ENCODE measurements around the gene SWT1.
"Not testable (repeated sequence)": the region's sequence is repeated elsewhere in the genome, so short reads cannot be mapped to it uniquely, and the experiment has no call there.

Gene SWT1

DNA sequence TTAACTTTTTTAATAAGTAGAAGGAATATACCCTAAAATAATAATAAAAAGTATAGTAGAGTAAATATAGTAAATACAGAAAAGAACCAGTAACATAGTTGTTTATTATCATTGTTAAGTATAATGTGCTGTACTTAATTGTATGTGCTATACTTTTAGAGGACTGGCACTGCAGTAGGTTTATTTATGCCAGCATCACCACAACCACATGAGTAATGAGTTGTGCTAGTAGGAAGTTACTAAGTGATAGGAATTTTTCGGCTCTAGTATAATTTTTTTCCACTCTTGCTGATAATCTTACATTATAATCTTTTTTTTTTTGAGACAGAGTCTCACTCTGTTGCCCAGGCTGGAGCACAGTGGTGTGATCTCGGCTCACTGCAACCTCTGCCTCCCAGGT, 88.5 kb downstream of the SWT1 start:
- FAIRE-seq (no peak), DNase-seq (ENCODE audit: low spot score) (no peak)

DNA sequence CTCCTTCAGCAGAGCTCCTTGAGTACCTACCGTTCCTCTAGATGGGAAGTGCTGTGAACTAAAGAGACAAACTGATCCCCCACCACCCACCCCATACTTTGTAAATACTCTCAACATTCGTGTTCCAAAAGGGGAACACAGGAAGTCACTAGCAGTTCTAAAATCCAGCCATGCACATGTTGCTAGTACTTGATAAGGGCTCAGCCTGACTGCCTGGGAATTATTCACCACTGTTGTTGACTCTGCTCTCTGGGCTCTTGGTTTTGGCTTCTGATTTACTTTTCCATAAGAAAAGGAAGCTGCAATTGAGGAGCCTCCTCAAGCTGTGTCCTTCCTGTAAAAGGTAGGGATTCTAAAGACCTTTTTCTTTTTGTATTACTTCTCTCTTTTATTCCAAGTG, 92.6 kb downstream of the SWT1 start:
- FAIRE-seq: no peak
- no peak for DNase-seq (ENCODE audit: low spot score)

GRCh38 chr1:185250063-185250462, 93.1 kb downstream of the SWT1 start:
- DNase-seq (ENCODE audit: low spot score) (no peak), FAIRE-seq (no peak)

DNA sequence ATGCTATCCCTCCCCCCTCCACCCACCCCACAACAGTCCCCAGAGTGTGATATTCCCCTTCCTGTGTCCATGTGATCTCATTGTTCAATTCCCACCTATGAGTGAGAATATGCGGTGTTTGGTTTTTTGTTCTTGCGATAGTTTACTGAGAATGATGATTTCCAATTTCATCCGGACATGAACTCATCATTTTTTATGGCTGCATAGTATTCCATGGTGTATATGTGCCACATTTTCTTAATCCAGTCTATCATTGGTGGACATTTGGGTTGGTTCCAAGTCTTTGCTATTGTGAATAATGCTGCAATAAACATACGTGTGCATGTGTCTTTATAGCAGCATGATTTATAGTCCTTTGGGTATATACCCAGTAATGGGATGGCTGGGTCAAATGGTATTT, 95.0 kb downstream of the SWT1 start:
- DNase-seq (ENCODE audit: low spot score); FAIRE-seq: not testable (repeated sequence)

DNA sequence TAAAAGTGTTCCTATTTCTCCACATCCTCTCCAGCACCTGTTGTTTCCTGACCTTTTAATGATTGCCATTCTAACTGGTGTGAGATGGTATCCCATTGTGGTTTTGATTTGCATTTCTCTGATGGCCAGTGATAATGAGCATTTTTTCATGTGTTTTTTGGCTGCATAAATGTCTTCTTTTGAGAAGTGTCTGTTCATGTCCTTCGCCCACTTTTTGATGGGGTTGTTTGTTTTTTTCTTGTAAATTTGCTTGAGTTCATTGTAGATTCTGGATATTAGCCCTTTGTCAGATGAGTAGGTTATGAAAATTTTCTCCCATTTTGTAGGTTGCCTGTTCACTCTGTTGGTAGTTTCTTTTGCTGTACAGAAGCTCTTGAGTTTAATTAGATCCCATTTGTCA, 95.4 kb downstream of the SWT1 start:
- not testable (repeated sequence) for FAIRE-seq; DNase-seq (ENCODE audit: low spot score)

DNA sequence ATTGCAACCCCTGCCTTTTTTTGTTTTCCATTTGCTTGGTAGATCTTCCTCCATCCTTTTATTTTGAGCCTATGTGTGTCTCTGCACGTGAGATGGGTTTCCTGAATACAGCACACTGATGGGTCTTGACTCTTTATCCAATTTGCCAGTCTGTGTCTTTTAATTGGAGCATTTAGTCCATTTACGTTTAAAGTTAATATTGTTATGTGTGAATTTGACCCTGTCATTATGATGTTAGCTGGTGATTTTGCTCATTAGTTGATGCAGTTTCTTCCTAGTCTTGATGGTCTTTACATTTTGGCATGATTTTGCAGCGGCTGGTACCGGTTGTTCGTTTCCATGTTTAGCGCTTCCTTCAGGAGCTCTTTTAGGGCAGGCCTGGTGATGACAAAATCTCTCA, 98.6 kb downstream of the SWT1 start:
- not testable (repeated sequence) for FAIRE-seq; DNase-seq (ENCODE audit: low spot score)

DNA sequence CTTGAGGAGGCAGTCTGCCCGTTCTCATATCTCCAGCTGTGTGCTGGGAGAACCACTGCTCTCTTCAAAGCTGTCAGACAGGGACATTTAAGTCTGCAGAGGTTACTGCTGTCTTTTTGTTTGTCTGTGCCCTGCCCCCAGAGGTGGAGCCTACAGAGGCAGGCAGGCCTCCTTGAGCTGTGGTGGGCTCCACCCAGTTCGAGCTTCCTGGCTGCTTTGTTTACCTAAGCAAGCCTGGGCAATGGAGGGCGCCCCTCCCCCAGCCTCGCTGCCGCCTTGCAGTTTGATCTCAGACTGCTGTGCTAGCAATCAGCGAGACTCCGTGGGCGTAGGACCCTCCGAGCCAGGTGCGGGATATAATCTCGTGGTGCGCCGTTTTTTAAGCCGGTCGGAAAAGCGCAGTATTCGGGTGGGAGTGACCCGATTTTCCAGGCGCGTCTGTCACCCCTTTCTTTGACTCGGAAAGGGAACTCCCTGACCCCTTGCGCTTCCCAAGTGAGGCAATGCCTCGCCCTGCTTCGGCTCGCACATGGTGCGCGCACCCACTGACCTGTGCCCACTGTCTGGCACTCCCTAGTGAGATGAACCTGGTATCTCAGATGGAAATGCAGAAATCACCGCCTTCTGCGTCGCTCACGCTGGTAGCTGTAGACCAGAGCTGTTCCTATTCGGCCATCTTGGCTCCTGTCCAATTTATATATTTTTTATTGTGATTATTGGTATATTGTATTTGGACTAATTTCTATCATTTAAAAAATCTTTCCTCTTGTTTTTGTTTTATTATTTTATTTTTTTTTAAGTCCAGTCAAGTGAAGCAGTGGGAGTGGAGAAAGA, 100.4 kb downstream of the SWT1 start:
- DNase-seq (ENCODE audit: low spot score); FAIRE-seq: not testable (repeated sequence)

- peak; percentile 11 for DNase-seq (ENCODE audit: low spot score)
Measured at GRCh38 chr1:185257950-185258208, 100.9 kb downstream of the SWT1 start.

DNA sequence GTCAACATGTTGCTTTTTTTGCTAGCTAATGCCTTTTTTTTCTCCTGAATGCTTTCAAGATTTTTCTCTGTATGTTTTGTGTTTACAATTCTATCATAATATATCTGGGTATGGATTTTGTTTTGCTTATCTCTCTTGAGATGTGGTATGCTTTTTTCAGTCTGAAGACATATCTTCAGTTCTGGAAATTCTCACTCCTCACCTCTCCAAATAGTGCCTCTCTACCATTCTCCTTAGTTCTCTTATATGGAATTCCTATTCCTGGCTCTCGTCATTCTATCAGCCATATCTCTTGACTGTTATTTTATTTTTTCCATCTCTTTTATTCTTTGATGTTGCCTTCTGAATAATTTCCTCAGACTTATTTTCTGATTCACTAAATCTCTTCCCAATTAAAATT, 101.7 kb downstream of the SWT1 start:
- FAIRE-seq (no peak), DNase-seq (ENCODE audit: low spot score) (no peak)

More at GRCh38 chr1:185257950-185258208, 100.9 kb downstream of the SWT1 start:
- FAIRE-seq: no peak

DNA sequence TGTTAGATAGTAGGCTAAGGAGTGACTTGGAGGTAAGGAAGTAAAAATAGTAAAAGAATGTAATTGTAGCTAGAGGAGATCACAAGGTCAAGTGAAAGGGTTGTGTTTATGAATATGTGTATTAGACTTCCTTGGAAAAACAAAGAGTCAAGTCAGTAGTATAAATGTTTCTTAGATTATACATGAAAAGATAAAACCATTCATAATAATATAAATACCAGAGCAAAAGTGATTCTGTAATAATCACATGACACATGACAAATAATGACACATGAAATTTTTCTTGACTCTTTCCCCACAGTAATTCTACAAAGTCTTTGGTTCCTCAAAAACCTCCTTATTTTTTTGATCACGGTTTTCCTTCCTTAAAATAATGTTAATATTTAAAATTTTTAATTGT, 103.6 kb downstream of the SWT1 start:
- no peak for FAIRE-seq
- no peak for DNase-seq (ENCODE audit: low spot score)

- FAIRE-seq (no peak), DNase-seq (ENCODE audit: low spot score) (no peak)
Measured at GRCh38 chr1:185262151-185262550, 105.2 kb downstream of the SWT1 start.

DNA sequence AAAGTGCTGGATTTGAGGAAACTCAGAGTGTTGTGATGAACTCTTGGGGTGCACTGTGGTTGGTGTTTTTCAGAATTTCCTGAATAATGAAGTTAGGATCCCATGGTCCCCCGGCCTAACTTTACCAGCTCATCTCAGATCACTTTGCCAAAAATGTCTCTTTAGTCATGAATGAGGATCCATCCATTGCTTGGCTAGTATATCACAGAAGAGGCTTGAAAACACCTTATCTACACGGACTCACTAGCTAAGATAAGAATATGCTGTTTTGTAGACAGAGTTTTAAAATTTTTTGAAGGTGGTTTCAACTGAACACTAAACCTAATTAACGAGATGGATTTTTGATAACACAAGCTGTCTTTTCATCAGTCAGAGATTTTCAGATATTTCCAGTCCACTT, 106.3 kb downstream of the SWT1 start:
- no peak for FAIRE-seq
- no peak for DNase-seq (ENCODE audit: low spot score)

GRCh38 chr1:185263780-185264179, 106.8 kb downstream of the SWT1 start:
- no peak for FAIRE-seq
- no peak for DNase-seq (ENCODE audit: low spot score)

- no peak for DNase-seq (ENCODE audit: low spot score)
- no peak for FAIRE-seq
Measured at GRCh38 chr1:185265314-185265713, 108.3 kb downstream of the SWT1 start.

DNA sequence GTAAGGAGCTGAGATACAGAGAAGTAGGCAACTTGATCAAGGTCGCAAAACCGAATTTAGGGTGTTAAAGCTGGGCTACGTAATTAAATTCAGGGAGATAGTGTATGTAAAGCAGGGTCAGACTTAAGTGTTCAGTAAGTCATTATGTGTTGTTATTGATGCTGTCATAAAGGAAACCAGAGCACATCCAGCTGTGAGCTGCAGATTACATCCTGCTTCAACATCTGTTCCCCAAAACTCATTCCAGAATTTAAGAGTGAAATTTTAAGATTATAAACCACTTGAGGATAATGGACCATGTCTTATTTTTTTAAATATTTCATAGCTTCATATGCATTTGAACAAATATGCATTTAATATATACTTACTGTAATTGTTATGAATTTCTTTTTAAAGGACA, 110.3 kb downstream of the SWT1 start:
- DNase-seq (ENCODE audit: low spot score): no peak
- no peak for FAIRE-seq

DNA sequence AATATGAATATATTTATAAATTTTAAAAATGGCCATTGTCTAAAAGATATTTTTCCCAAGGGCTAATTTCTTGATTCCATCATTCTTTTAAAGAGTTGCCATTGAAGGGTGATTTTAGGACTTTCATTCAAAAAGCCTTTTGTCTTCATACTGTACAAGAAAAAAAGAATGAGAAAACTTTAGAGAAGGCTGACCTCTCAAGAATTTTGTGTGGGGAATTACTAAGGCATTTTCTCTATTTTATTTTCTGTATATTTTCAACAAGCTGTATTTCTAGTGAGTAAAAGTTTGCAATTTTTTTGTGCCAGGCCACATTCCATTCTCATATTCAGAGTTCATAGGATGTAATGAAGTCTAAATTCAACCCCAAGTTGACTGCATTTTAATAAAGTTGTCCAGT, 110.7 kb downstream of the SWT1 start:
- DNase-seq (ENCODE audit: low spot score): no peak
- FAIRE-seq: no peak

GRCh38 chr1:185268352-185268751, 111.4 kb downstream of the SWT1 start:
- FAIRE-seq (no peak), DNase-seq (ENCODE audit: low spot score) (no peak)

DNA sequence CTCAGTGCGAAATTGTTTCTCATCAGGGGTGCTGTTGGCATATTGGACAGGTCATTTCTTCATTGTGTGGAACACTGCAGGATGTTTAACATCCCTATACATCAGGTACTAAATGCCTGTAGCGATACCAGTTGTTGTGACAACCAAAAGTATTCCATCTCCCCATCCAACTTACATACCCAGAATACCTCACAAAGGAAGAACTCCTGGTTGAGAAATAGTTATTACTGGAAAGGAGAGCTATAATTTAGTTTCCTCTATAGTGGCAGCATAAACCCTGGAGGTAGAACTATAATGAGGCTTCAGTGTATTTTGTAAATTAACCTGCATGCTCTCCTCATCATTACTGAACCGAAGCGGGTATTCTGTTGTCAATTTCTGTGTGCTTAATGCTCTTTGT, 115.0 kb downstream of the SWT1 start:
- FAIRE-seq (no peak), DNase-seq (ENCODE audit: low spot score) (no peak)

GRCh38 chr1:185279571-185279970, 122.6 kb downstream of the SWT1 start:
- DNase-seq (ENCODE audit: low spot score) (peak; percentile 4), FAIRE-seq (no peak)

DNA sequence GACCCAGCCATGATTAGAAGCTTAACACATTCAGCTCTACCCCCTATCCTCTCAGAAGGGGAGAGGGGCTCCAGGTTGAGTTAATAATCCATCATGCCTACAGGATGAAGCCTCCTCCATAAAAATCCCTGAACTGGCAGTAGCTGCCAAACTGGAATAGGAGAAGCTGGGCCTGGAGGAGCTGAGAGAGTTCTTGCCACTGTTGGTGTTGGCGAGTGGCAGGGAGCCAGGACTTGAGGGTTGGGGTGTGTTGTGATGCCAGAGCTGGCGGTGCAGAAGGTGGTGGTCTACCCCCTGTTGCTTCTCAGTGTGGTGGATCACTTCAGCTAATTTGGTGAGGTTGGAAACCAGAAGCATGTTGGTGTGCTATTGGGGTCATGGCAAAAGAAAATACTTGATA, 123.6 kb downstream of the SWT1 start:
- no peak for FAIRE-seq
- no peak for DNase-seq (ENCODE audit: low spot score)

GRCh38 chr1:185281245-185281644, 124.3 kb downstream of the SWT1 start:
- DNase-seq (ENCODE audit: low spot score): no peak

DNA sequence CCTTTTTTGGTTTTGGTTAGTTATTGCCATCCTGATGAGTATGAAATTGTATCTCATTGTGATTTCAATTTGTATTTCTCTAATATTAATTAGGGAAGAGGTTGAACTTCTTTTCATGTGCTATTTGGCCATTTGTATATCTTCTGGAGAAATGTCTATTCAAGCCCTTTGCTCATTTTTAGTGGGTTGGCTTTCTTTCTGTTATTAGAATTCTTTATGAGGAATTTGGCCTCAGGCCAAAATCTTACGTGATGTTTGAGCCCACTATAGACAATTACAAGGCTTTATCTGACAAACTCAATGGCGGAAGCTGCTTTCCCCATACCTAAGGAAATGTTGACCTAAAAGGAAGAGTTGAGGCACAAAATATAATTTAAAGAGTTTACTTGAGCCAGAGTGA, 127.1 kb downstream of the SWT1 start:
- DNase-seq (ENCODE audit: low spot score) (no peak), FAIRE-seq (no peak)

More at GRCh38 chr1:185281245-185281644, 124.3 kb downstream of the SWT1 start:
- FAIRE-seq: no peak

- FAIRE-seq (no peak), DNase-seq (ENCODE audit: low spot score) (no peak)
Measured at GRCh38 chr1:185284533-185285276, 127.7 kb downstream of the SWT1 start.

Data from urothelium cell line (cell line).